NCI-H2227 (cell line): Measurements from ENCODE around the gene MTG1.

Source experiments
- DNase-seq: peaks from one replicate; lab custom pipeline; 2025; ENCODE audit not compliant: unreplicated experiment; lab: John Stamatoyannopoulos, UW

Gene MTG1

GRCh38 chr10:133445268-133445732 lies 51.3 kb downstream of the MTG1 start:
- DNase-seq = no peak

DNA sequence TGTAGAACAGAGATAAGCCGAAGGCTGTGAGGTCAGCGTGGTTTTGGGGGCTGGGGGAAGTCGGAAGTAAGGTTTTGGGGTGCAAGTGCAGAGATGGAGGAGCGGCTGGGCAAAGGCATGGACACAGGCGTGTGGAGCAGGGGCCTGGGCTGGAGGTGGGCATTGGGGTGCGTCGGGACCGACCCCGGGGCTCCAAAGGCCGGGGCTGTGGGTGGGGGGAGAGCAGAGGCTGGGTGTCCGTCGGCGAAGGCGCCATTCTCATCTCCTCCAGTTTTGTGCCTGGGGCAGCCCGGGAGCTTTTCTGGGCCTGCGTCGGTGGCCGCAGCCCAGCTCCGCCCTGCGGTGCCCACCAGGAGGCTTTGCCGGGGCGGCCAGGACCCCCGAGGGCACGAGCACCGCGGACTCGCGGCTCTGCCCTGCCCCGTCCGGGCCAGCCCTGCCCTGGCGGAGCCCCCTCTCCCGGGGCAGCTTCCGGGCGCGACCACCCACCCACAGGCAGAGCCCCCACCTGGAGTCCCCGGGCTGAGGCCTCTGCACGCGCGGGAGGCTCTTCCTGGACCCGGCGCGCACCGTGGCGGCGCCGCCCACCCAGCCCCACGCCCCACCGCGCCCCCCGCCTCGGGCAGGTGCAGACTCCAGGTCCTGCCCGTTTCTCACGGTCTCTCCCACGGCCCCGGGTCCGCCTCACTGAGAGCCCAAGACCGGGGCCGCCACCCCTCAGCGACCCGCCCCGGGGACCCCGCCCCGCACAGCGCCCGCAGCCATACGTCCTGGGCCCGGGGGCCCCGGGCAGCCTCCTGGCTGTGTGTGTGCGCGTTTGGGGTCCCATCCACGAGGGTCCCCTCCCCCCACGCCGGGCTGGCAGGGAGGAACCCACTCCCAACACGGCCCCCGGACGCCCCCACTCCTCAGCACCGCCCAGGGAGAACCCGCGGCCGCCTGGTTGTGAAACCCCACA lies 52.1 kb downstream of the MTG1 start:
- DNase-seq = no peak

- DNase-seq = no peak
Observed at GRCh38 chr10:133446979-133447378, 53.0 kb downstream of the MTG1 start.

GRCh38 chr10:133448120-133448519 lies 54.2 kb downstream of the MTG1 start:
- no peak for DNase-seq

- DNase-seq = no peak
Observed at GRCh38 chr10:133451346-133451745, 57.4 kb downstream of the MTG1 start.

DNA sequence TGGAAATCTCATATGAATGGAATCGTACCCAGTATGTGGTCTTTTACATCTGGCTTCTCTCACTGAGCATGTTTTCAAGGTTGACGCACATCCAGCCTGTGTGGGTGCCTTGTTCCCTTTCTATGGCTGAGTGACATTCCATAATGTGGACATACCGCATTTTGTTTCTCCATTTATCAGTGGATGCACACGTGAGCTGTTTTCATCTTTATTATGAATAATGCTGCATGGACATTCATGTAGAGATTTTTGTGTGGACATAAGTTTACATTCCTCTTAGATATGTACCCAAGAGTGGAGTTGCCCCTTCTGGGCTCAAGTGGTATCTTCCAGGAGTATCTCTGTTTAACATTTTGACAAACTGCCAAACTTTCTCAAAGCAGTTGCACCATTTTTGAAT lies 58.5 kb downstream of the MTG1 start:
- no peak for DNase-seq

- DNase-seq = no peak
Observed at GRCh38 chr10:133453516-133454203, 59.7 kb downstream of the MTG1 start, which contains the start of gene SCART1. Gene SCART1 (plus strand): TSS chr10:133453945. CDS start chr10:133453998, 53 bp downstream.

DNA sequence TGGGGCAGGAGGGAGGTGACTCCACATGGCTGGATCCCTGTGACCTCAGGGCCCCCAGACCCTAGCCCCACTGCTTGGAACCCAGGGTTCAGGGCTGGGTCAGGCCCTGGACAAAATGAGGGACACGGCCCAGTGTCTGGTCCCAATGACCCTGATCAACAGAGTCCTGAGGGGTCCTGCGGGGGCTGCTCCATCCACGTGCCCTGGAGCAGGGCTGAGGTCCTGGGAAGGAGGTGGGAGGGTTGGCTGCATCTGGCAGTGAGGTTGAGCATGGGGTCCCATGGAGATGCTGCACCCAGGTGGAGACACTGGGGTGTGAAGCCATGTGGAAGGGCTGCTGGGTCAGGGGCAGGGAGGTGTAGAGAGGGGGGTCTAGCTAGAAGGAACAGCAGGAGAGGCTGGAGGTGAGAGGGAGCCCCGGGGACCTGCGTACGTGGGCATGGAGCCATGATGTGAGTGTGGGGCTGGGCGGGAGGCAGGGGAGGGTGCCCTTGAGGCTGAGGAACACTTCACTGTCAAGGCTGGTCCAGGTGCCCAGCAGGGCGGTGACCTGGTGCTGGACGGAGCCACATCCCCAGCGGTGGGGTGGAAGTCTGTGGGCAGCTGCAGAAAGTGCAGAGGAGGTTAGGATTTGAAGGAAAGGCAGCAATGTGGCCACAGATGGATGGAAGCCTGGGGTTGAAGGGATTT lies 60.4 kb downstream of the MTG1 start:
- DNase-seq = no peak

DNA sequence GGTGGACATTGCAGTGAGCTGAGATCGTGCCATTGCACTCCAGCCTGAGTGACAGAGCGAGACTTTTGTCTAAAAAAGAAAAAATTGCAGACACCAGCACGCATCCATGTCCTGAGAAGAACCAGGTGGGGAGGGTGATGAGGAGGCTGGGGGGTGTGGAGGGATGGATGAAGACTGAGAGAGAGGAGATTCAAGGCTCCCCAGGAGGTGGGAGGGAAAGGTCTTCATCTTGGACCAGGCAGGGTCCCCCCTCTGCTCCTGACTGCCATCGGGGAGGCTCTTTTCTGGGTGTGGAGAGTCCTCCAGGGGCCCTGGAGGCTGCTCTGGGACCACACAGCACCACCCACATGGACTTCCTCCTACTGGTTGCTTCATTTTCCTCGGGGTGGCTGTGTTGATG lies 61.2 kb downstream of the MTG1 start:
- no peak for DNase-seq

- no peak for DNase-seq
Observed at GRCh38 chr10:133455611-133456031, 61.7 kb downstream of the MTG1 start.

DNA sequence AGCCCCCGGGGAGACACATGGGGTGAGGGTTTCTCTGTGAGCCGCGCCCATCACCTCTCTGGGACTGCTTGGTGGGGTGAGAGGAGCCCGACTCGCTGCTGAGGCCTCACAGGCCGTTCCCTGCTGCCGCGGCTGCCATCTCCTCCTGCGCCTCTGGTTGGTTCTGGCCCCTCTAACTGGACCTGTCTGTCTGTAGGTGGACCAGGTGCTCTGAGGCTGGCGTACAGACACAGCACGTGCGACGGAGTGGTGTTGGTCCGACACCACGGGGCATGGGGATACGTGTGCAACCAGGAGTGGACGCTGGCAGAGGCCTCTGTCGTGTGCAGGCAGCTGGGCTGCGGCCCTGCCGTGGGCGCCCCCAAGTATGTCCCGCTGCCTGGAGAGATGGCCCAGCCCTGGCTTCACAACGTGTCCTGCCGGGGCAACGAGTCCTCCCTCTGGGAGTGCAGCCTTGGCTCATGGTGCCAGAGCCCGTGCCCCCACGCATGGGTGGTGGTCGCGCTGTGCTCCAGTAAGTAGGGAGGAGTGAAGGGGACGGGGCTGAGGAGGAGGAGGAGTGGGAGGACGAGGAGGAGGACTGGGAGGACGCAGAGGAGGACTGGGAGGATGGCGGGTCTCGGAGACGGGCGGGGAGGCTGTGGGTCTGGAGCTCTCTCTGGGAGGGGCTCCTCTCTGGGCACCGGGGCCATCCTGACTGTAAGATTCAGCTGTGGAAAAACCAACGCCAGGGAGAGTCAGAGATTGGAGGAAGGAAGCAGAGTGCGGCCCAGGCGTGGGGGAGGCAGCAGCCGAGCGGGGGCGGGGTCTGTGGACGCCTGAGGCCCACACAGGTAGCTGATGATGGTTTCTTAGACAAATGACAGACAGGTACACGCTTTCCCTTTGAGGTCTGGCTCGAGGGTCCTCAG lies 62.3 kb downstream of the MTG1 start:
- DNase-seq = no peak

- DNase-seq = no peak
Observed at GRCh38 chr10:133457100-133457841, 63.3 kb downstream of the MTG1 start.

GRCh38 chr10:133458021-133458709 lies 64.2 kb downstream of the MTG1 start:
- no peak for DNase-seq

DNA sequence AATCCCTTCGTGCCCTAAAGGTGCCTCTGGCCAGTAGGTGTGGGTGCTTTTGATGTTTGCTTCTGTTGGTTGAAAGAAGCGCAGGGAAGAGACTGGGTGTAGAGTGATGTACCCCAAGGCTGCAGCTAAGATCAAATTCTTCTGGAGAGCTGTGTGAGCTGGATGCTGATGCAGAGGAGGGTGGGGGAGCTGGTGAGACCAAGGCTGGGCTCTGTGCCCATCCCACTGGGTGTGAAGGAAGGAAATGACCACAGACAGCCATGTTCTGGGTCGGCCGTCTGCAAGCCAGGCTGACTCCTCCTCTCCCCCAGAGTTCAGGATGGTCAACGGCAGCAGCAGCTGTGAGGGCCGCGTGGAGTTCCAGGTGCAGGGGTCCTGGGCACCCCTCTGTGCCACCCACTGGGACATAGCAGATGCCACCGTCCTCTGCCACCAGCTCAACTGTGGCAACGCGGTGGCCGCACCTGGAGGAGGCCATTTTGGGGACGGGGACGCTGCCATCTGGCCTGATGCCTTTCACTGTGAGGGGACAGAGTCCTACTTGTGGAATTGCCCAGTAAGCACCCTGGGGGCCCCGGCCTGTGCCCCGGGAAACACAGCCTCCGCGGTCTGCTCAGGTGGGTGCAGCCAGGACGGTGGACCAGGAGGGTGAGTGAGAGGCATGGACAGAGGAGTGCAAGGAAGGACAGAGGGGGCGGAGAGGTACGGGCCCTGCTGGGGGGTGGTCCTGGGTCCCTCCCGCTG lies 64.9 kb downstream of the MTG1 start:
- no peak for DNase-seq

DNA sequence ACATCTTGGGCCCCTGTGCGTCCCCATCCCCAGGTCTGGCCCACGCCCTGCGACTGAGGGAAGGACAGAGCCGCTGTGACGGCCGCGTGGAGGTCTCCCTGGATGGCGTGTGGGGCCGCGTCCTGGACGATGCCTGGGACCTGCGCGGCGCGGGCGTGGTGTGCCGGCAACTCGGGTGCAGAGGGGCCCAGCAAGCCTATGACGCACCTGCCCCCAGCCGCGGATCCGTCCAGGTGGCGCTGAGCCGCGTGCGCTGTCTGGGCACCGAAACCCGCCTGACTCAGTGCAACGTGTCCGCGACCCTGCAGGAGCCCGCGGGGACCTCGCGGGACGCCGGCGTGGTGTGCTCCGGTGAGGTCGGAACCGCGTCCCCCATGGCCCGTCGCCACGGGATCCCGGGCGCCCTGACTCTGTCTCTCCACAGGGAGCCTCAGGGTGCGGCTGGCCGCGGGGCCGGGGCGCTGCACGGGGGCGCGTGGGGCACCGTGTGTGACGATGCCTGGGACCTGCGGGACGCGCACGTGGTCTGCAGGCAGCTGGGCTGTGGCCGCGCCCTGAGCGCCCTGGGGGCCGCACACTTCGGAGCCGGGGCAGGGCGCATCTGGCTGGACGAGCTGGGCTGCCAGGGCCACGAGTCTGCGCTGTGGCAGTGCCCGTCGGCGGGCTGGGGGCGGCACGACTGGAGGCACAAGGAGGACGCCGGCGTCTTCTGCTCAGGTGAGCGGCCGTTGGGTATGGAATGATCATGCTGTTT lies 65.7 kb downstream of the MTG1 start:
- DNase-seq = no peak

- no peak for DNase-seq
Observed at GRCh38 chr10:133460208-133460769, 66.3 kb downstream of the MTG1 start.

DNA sequence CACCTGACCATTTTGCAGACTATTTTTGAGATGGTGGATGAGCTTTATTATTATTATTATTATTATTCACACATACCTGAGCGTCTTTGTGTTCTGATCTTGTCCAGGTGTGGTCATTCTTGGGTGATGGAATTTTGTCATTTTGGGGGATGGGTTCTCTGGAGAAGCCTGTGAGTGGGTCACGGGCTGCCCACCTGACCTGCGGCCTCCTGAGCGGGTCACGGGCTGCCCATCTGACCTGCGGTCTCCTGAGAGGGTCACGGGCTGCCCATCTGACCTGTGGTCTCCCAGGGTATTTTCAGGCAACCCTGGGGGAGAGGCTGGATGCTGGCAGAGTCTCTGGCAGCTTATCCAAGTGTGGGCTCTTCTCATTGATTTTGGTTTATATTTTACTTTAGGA lies 67.1 kb downstream of the MTG1 start:
- DNase-seq = no peak
